SK-N-SH treated with all-trans-retinoic acid at 6 μM for 48 hours (cell line): Measurements from ENCODE around the gene RPS24.

Source experiments
- ATAC-seq: fragments of 200-7000 bp; cut with Tn5 transposase; 3 replicates; pipeline ENCODE4 v1.9.1; 2020; ENCODE audit warnings: mild to moderate bottlenecking, moderate library complexity
- ARNTL ChIP-seq: fragments of 450-650 bp; formaldehyde crosslinking; IDR thresholded peaks from 2 replicates; pipeline ENCODE4 v1.5.0; 2020; ENCODE audit warnings: low read depth, mild to moderate bottlenecking, moderate library complexity, borderline replicate concordance
- CSDC2 ChIP-seq: fragments of 250-450 bp; sonication (Bioruptor Pico); IDR thresholded peaks from 2 replicates; pipeline ENCODE4 v1.5.0; 2020; ENCODE audit warnings: mild to moderate bottlenecking, moderate library complexity
- ESRRG ChIP-seq: fragments of 250-450 bp; sonication (Bioruptor Pico); IDR thresholded peaks from 2 replicates; pipeline ENCODE4 v1.6.1; 2021; ENCODE audit warnings: mild to moderate bottlenecking
- GLIS3 ChIP-seq: fragments of 250-450 bp; sonication (Bioruptor Pico); IDR thresholded peaks from 2 replicates; pipeline ENCODE4 v1.5.0; 2020; ENCODE audit warnings: mild to moderate bottlenecking, moderate library complexity
- ISL1 ChIP-seq: fragments of 250-450 bp; sonication (Bioruptor Pico); IDR thresholded peaks from 2 replicates; pipeline ENCODE4 v2.1.2; 2022; ENCODE audit warnings: mild to moderate bottlenecking, moderate library complexity
- PPARA ChIP-seq: fragments of 250-450 bp; sonication (Bioruptor Pico); IDR thresholded peaks from 2 replicates; pipeline ENCODE4 v1.5.0; 2020; ENCODE audit warnings: mild to moderate bottlenecking, borderline replicate concordance
- RARB ChIP-seq: fragments of 250-450 bp; sonication (Bioruptor Pico); IDR thresholded peaks from 2 replicates; pipeline ENCODE4 v1.8.0; 2021; ENCODE audit warnings: mild to moderate bottlenecking, moderate library complexity
- SNAI2 ChIP-seq: fragments of 250-450 bp; sonication (Bioruptor Pico); IDR thresholded peaks from 2 replicates; pipeline ENCODE4 v1.5.0; 2020; ENCODE audit warnings: mild to moderate bottlenecking, moderate library complexity
- TCF4 ChIP-seq: fragments of 250-450 bp; sonication (Bioruptor Pico); IDR thresholded peaks from 2 replicates; pipeline ENCODE4 v1.8.0; 2021; ENCODE audit warnings: mild to moderate bottlenecking, moderate library complexity, borderline replicate concordance
- TOX ChIP-seq: fragments of 250-450 bp; sonication (Bioruptor Pico); IDR thresholded peaks from 2 replicates; pipeline ENCODE4 v1.8.0; 2021; ENCODE audit warnings: mild to moderate bottlenecking, moderate library complexity, borderline replicate concordance
- ZC3H10 ChIP-seq: fragments of 250-450 bp; sonication (Bioruptor Pico); IDR thresholded peaks from 2 replicates; pipeline ENCODE4 v1.5.1; 2021; ENCODE audit warnings: mild to moderate bottlenecking, moderate library complexity
- ZFP30 ChIP-seq: fragments of 450-650 bp; formaldehyde crosslinking; IDR thresholded peaks from 2 replicates; pipeline ENCODE4 v1.5.0; 2022; ENCODE audit warnings: mild to moderate bottlenecking, moderate library complexity
- ZNF565 ChIP-seq: fragments of 450-650 bp; formaldehyde crosslinking; conservative IDR thresholded peaks from 2 replicates; pipeline ENCODE4 v1.5.0; 2020; ENCODE audit warnings: low read depth, mild to moderate bottlenecking, moderate library complexity
- ZNF8 ChIP-seq: fragments of 450-650 bp; formaldehyde crosslinking; IDR thresholded peaks from 2 replicates; pipeline ENCODE4 v1.5.0; 2020; ENCODE audit warnings: mild to moderate bottlenecking, moderate library complexity
- TF ChIP-seq, protein P1 (sequence below): fragments of 250-450 bp; sonication (Bioruptor Pico); IDR thresholded peaks from 2 replicates; pipeline ENCODE4 v1.8.0; 2021; ENCODE audit warnings: low read depth, mild to moderate bottlenecking, moderate library complexity, borderline replicate concordance
- TF ChIP-seq, protein P2 (sequence below): fragments of 250-450 bp; sonication (Bioruptor Pico); IDR thresholded peaks from 2 replicates; pipeline ENCODE4 v1.5.1; 2021; ENCODE audit warnings: mild to moderate bottlenecking, moderate library complexity
- TF ChIP-seq, protein P3 (sequence below): fragments of 250-450 bp; sonication (Bioruptor Pico); IDR thresholded peaks from 2 replicates; pipeline ENCODE4 v1.8.0; 2020; ENCODE audit warnings: mild to moderate bottlenecking, moderate library complexity, borderline replicate concordance
- TF ChIP-seq, protein P4 (sequence below): fragments of 250-450 bp; sonication (Bioruptor Pico); IDR thresholded peaks from 2 replicates; pipeline ENCODE4 v1.5.0; 2020; ENCODE audit warnings: mild to moderate bottlenecking, moderate library complexity

Gene RPS24

DNA sequence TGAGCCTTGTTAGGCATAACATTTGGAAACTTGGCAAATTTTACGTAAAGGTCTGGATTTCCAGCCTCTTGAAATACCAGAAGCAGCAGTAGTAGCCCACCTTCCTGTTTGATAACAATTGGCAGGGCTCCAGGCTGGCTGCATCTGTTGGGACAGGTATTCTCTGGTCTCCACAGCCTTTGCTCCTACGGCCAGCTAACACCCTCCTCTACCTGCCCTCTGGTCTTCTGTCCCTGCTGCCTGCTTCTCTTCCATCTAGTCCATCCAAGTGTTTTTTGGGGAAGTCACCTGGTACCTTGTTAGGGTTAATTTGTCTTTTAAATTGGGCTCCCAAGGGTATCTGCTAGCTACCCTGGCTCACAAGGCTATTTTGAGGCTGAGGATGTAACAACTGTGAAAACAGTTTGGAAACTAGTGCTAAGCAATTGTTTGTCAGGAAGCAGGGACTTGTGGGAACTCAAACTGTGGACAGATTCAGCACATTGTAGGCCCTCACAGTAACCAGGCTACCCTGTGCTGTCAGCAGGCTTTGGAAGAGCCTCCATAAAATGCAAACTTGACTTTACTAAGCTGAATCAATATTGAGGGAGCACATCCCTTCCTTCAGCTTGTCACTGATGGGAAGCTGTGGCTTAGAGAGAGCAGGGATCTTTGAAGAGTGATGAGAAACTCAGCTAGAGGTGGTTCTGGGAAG, 8.5 kb downstream of the RPS24 start:
- ATAC-seq = no peak; the same call in 2 of the 3 replicates
- TF ChIP-seq TOX (no peak), RARB (CRISPR knock-in tag) (no peak), TCF4 (CRISPR knock-in tag) (no peak), SNAI2 (CRISPR knock-in tag) (no peak), PPARA (CRISPR knock-in tag) (no peak), ZC3H10 (CRISPR knock-in tag) (no peak), ZNF8 (CRISPR knock-in tag) (no peak), ZNF565 (no peak), ISL1 (CRISPR knock-in tag) (no peak)
- TF ChIP-seq, protein P1, sequence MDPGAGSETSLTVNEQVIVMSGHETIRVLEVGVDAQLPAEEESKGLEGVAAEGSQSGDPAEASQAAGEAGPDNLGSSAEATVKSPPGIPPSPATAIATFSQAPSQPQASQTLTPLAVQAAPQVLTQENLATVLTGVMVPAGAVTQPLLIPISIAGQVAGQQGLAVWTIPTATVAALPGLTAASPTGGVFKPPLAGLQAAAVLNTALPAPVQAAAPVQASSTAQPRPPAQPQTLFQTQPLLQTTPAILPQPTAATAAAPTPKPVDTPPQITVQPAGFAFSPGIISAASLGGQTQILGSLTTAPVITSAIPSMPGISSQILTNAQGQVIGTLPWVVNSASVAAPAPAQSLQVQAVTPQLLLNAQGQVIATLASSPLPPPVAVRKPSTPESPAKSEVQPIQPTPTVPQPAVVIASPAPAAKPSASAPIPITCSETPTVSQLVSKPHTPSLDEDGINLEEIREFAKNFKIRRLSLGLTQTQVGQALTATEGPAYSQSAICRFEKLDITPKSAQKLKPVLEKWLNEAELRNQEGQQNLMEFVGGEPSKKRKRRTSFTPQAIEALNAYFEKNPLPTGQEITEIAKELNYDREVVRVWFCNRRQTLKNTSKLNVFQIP (CRISPR knock-in tag) = no peak

DNA sequence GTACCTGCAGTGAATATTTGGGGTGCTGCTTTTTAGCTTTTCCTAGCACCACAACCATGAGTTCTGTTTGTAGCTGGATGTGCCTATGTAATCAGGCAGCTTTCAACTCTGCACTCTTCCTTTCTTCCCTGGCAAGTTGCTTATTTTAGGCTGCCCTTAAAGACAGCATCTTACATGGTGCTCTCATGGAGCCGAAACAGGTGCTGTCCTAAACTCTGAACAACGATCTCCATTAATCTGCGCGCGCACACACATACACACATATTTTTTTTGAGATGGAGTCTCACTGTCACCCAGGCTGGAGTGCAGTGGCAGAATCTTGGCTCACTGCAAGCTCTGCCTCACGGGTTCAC, 9.1 kb downstream of the RPS24 start:
- TF ChIP-seq, protein P2, sequence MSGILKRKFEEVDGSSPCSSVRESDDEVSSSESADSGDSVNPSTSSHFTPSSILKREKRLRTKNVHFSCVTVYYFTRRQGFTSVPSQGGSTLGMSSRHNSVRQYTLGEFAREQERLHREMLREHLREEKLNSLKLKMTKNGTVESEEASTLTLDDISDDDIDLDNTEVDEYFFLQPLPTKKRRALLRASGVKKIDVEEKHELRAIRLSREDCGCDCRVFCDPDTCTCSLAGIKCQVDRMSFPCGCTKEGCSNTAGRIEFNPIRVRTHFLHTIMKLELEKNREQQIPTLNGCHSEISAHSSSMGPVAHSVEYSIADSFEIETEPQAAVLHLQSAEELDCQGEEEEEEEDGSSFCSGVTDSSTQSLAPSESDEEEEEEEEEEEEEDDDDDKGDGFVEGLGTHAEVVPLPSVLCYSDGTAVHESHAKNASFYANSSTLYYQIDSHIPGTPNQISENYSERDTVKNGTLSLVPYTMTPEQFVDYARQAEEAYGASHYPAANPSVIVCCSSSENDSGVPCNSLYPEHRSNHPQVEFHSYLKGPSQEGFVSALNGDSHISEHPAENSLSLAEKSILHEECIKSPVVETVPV (CRISPR knock-in tag) = no peak
- TF ChIP-seq GLIS3 (CRISPR knock-in tag) (no peak), TCF4 (CRISPR knock-in tag) (no peak), PPARA (CRISPR knock-in tag) (no peak), ESRRG (CRISPR knock-in tag) (no peak), ARNTL (CRISPR knock-in tag) (no peak), RARB (CRISPR knock-in tag) (no peak), ZFP30 (CRISPR knock-in tag) (no peak)
- TF ChIP-seq, protein P3, sequence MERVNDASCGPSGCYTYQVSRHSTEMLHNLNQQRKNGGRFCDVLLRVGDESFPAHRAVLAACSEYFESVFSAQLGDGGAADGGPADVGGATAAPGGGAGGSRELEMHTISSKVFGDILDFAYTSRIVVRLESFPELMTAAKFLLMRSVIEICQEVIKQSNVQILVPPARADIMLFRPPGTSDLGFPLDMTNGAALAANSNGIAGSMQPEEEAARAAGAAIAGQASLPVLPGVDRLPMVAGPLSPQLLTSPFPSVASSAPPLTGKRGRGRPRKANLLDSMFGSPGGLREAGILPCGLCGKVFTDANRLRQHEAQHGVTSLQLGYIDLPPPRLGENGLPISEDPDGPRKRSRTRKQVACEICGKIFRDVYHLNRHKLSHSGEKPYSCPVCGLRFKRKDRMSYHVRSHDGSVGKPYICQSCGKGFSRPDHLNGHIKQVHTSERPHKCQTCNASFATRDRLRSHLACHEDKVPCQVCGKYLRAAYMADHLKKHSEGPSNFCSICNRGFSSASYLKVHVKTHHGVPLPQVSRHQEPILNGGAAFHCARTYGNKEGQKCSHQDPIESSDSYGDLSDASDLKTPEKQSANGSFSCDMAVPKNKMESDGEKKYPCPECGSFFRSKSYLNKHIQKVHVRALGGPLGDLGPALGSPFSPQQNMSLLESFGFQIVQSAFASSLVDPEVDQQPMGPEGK (CRISPR knock-in tag) = no peak
- TF ChIP-seq, protein P4, sequence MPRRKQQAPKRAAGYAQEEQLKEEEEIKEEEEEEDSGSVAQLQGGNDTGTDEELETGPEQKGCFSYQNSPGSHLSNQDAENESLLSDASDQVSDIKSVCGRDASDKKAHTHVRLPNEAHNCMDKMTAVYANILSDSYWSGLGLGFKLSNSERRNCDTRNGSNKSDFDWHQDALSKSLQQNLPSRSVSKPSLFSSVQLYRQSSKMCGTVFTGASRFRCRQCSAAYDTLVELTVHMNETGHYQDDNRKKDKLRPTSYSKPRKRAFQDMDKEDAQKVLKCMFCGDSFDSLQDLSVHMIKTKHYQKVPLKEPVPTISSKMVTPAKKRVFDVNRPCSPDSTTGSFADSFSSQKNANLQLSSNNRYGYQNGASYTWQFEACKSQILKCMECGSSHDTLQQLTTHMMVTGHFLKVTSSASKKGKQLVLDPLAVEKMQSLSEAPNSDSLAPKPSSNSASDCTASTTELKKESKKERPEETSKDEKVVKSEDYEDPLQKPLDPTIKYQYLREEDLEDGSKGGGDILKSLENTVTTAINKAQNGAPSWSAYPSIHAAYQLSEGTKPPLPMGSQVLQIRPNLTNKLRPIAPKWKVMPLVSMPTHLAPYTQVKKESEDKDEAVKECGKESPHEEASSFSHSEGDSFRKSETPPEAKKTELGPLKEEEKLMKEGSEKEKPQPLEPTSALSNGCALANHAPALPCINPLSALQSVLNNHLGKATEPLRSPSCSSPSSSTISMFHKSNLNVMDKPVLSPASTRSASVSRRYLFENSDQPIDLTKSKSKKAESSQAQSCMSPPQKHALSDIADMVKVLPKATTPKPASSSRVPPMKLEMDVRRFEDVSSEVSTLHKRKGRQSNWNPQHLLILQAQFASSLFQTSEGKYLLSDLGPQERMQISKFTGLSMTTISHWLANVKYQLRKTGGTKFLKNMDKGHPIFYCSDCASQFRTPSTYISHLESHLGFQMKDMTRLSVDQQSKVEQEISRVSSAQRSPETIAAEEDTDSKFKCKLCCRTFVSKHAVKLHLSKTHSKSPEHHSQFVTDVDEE (CRISPR knock-in tag) = no peak
- TF ChIP-seq, all 23 proteins: peak for 0
- ATAC-seq = no peak

DNA sequence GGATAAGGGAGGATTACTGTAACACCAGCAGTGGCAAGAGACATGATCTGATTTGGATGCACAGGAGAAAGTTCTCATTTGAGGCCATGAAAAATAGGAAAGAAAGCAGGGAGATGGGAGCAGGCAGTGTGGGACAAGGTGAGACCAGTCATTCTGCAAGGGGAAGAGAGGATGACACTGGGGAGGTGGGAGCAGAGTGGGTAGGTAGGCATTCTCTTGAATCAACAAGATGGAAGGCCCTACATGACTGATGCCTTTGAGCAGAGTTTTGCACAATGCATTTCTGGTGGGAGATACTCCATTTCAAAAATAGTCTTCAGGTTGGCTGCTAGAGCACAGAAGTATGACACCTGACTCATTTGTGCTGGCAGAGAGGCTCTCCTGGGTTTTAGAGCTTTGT, 10.5 kb downstream of the RPS24 start:
- ATAC-seq = peak; percentile 6
- TF ChIP-seq, protein P1 (CRISPR knock-in tag) = no peak
- TF ChIP-seq ZNF8 (CRISPR knock-in tag) = no peak
- no peak for TF ChIP-seq ZC3H10 (CRISPR knock-in tag)
- no peak for TF ChIP-seq CSDC2 (CRISPR knock-in tag)
- no peak for TF ChIP-seq ESRRG (CRISPR knock-in tag)
- no peak for TF ChIP-seq PPARA (CRISPR knock-in tag)
- TF ChIP-seq SNAI2 (CRISPR knock-in tag) = no peak
- TF ChIP-seq, all 23 proteins: peak for 0
